GM18507 (cell line): ENCODE results near the gene CHRNA10.

ENCODE experiments used
- DNase-seq: peaks from one replicate; pipeline ENCODE4 v3.0.0; 2011; ENCODE audit warnings: low read depth; ENCODE audit not compliant: insufficient read length; ENCODE audit errors: extremely low spot score
- FAIRE-seq: peaks from 2 replicates; lab custom pipeline; 2011; peaks lifted over from hg19 to GRCh38; lab: Jason Lieb, UNC

CHRNA10 gene

GRCh38 chr11:3671334-3672254 lies at the start of gene CHRNA10:
Gene CHRNA10, minus strand, starts transcription at chr11:3671384. Its CDS starts 72 bp downstream, at chr11:3671312.
- FAIRE-seq (no peak), DNase-seq (no peak)

GRCh38 chr11:3712274-3712673 lies 41.1 kb upstream of the CHRNA10 start:
- DNase-seq (no peak), FAIRE-seq (no peak)

- DNase-seq (no peak), FAIRE-seq (no peak)
Measured at GRCh38 chr11:3710485-3711259, 39.5 kb upstream of the CHRNA10 start.

- DNase-seq (no peak), FAIRE-seq (no peak)
Measured at GRCh38 chr11:3709977-3710376, 38.8 kb upstream of the CHRNA10 start.

GRCh38 chr11:3707176-3707575 lies 36.0 kb upstream of the CHRNA10 start:
- DNase-seq (no peak), FAIRE-seq (no peak)

- no peak for FAIRE-seq
- DNase-seq: no peak
Measured at GRCh38 chr11:3703383-3703782, 32.2 kb upstream of the CHRNA10 start.

- DNase-seq (no peak), FAIRE-seq (no peak)
Measured at GRCh38 chr11:3700910-3701309, 29.7 kb upstream of the CHRNA10 start.

GRCh38 chr11:3700410-3700809 lies 29.2 kb upstream of the CHRNA10 start:
- FAIRE-seq (no peak), DNase-seq (no peak)

- FAIRE-seq: no peak
- no peak for DNase-seq
Measured at GRCh38 chr11:3686751-3687150, 15.6 kb upstream of the CHRNA10 start.

GRCh38 chr11:3685923-3686322 lies 14.7 kb upstream of the CHRNA10 start:
- DNase-seq (no peak), FAIRE-seq (no peak)

GRCh38 chr11:3684819-3685172 lies 13.6 kb upstream of the CHRNA10 start:
- no peak for FAIRE-seq
- DNase-seq: no peak

GRCh38 chr11:3684129-3684818 lies 13.1 kb upstream of the CHRNA10 start:
- DNase-seq (no peak), FAIRE-seq (no peak)

GRCh38 chr11:3683039-3683438 lies 11.9 kb upstream of the CHRNA10 start:
- FAIRE-seq: no peak
- DNase-seq: no peak

- no peak for DNase-seq
- no peak for FAIRE-seq
Measured at GRCh38 chr11:3679077-3679476, 7.9 kb upstream of the CHRNA10 start.

- FAIRE-seq (no peak), DNase-seq (no peak)
Measured at GRCh38 chr11:3675971-3676370, 4.8 kb upstream of the CHRNA10 start.

- FAIRE-seq (no peak), DNase-seq (no peak)
Measured at GRCh38 chr11:3674189-3674588, 3.0 kb upstream of the CHRNA10 start.

- FAIRE-seq (no peak), DNase-seq (no peak)
Measured at GRCh38 chr11:3669742-3670183, 1.4 kb downstream of the CHRNA10 start.

GRCh38 chr11:3669128-3669527 lies 2.1 kb downstream of the CHRNA10 start:
- no peak for DNase-seq
- FAIRE-seq: no peak

- FAIRE-seq: no peak
- DNase-seq: no peak
Measured at GRCh38 chr11:3667149-3668035, 3.8 kb downstream of the CHRNA10 start.
